Activated CD8-positive, alpha-beta memory T cell treated with anti-CD3 and anti-CD28 coated beads for 36 hours (primary cell): Measurements from ENCODE around the gene SPPL2A. TPM values are rescaled to one million over a fixed set of nuclear protein-coding genes. Genes with fewer than 3 reads are reported as not detected.

Source experiments
- CTCF ChIA-PET: fragments of 350-600 bp; sonication (Branson Sonifier 250); formaldehyde crosslinking; loops from one replicate; lab custom pipeline; 2021; ENCODE audit warnings: antibody characterized with exemption; lab: Charles Lee
- POLR2A ChIA-PET: fragments of 350-600 bp; sonication (Branson Sonifier 250); formaldehyde crosslinking; loops from one replicate; lab custom pipeline; 2021; ENCODE audit warnings: antibody characterized with exemption; lab: Charles Lee
- total RNA-seq, 2 experiments: library from RNA; stranded (reverse); gene quantifications; one replicate each; pipeline ENCODE4 v1.2.3, GENCODE V29; 2021

SPPL2A gene
- total RNA-seq, 2 experiments from 2014 or later = 95.0 to 101 TPM

DNA sequence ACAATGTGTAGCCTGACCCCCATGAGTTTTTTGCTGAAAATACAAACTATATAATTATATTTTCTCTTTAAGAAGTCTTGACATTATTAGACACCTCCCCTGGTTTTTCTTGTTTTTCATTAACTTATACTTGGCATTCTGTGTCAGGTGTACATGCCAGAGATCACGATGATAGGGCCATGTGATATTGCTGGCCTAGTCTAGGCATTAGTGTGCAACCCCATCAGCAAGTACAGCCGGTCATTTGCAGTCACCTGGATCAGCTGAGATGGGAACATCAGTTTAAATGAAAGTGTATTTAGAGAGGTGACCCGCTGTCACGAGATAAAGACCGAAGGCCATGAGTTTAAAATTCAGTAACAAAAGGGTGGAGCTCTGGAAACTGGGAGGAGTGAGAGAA is 12.6 kb upstream of the SPPL2A start:
- CTCF ChIA-PET = no interaction called here

DNA sequence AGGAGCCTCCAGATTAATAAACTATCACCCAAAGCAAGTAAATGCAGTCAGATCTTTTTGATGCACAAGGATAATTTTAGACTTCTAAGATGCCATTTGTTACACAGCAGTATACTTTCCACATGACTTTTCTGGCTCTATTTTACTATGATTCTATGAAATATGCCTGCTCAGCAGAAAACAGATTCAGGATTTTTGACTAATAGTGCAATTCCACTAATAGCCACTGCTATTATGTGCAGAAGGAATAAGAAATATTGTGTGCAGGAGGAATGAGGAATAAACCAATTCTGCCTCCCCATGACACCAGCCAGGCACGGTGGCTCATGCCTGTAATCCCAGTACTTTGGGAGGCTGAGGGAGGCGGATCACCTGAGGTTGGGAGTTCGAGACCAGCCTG is 11.5 kb upstream of the SPPL2A start:
- ChIA-PET POLR2A (no interaction called here), CTCF (no interaction called here)

More for the DNA sequence above, 12.6 kb upstream of the SPPL2A start:
- POLR2A ChIA-PET = no interaction called here

DNA sequence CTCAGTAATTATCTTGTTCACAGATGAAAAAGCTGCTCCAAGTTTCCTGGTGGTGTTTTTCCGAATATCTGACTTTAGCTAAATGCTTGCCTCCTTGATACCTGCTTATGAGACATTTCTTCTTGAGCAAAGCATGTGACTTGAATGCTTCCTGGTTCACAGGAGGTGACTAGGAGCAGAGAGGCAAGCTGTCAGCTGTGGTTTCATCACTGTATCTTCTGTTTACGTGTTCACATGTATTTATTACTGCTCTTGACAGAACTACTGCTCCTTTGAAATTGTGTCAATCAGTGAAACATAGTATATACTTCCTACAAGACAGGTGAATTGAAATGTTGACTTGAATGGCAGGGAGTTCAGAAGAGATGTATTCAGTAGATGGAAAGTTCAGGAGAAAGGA is 8.9 kb upstream of the SPPL2A start:
- CTCF ChIA-PET = interaction anchor here (1.0 kb wide), 1 partner anchor 102 kb away, joined by 4 read pairs; no protein-coding TSS in a partner anchor
- POLR2A ChIA-PET = interaction anchor here (0.6 kb wide), 1 partner anchor 12 kb away, joined by 4 read pairs; no protein-coding TSS in a partner anchor

DNA sequence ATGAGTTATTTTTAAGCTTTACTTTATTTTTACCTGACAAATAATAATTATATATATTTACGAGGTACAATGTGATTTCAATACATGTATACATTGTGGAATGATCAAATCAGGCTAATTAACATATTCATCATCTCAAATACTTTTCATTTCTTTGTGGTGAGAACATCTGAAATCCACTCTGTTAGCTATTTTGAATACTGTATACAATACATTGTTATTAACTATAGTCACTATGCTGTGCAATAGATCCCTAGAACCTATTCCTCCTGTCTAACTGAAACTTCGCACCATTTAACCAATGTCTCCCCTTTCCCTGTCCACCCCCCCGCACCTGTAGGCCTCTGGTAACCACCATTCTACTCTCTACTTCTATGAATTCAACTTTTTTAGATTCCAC is 7.9 kb upstream of the SPPL2A start:
- CTCF ChIA-PET = no interaction called here
- POLR2A ChIA-PET = no interaction called here

DNA sequence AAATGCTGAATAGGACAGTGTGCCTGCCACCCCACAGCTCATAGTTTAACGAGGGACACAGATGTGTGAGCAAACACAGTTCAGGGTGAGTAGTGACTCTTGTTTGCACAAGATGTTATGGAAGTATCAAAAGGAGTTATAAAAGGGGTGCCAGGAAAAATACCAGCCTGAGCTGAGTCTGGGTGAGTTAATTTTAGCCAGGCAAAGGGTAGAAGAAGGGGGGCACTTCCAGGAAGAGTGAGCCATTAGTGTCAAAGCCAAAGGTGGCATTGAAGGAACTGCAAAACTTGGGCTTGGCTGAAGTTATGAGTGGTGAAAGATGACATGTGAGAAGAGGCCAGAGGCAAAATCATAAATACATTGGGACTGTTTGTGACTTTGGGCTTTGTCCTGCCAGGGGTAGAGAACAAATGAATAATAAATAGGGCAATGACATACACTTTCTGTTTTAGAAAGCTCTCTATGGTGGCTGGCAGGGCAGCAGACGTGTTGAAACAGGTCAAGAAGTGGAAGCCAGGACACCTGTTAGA is 1.9 kb upstream of the SPPL2A start:
- POLR2A ChIA-PET = no interaction called here
- CTCF ChIA-PET = no interaction called here

DNA sequence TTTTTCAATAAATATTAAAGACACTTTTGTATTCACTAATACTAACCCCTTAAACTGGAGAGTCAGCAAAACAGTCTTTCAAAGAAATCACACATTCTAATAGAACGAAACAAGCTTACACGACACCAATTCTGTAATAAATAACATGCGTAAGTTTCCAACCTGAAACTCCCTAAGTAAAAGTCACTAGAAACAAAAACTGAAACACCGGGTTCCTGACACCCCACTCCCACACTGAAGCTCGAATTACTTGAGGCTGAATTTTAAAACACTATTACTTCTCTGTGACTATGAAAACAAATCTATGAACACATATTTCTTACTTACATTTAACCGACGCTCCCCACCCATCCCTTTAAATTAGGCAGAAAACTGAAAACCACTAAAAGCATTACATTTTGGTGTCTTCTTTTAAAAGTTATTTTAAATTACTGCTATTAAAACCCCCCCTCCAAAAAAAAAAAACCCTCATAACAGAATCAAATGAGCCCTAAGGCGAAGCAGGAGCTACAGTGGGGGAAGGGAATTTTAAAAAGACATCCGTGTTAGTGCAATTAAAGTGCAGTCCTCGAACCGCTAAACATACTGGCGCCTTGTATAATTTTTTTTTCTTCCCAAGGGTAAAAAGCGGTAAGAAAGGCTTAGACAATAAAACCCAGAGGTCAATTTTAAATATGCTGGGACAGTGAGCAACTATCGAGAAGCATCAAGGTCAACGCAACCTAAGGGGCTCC is 878 bp downstream of the SPPL2A start:
- CTCF ChIA-PET = interaction anchor here (0.7 kb wide), 1 partner anchor 69 kb away, joined by 3 read pairs; no protein-coding TSS in a partner anchor
- POLR2A ChIA-PET = interaction anchor here (0.7 to 1.5 kb wide), 7 partner anchors 112 to 410 kb away, joined by 3 to 7 read pairs (median 5); partner anchors contain the start of gene GABPB1

DNA sequence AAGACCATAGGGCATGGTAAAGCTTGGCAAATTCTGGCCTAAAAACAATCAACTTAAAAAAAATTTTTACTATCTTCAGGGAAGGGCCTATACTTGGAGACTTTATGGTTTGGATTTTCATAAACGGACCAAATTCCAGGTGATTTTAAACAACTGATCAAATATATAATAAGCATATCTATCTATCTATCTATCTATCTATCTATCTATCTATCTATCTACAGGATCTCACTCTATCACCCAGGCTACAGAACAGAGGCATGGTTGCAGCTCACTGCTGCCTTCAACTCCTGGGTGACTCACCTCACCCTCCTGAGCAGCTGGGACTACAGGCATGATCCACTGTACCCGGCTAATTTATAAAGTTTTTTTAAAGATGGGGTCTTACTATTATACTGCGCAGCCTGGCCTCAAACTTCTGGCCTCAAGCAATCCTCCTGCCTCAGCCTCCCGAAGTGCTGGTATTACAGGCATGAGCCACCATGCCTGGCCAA is 6.7 kb downstream of the SPPL2A start:
- POLR2A ChIA-PET = no interaction called here
- CTCF ChIA-PET = interaction anchor here (0.7 to 1.5 kb wide), 2 partner anchors 53 to 123 kb away, joined by 3 read pairs; no protein-coding TSS in a partner anchor

DNA sequence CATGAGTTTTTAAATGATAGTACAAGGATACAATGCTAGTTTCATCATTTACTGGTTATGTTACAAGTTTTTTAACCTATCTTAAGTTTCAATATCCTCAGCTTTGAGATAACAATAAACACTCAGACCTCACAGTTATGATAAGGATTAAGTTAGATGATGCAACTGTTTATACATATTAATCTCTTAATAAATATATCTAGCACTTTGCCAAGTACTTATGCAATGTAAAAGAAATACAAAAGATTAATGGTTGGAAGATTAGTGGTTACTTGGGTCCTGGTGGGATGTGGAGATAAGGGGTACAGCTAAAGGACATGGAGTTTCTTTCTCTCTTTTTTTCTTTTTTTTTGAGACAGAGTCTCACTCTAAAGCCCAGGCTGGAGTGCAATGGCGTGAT is 12.0 kb downstream of the SPPL2A start:
- POLR2A ChIA-PET = no interaction called here
- CTCF ChIA-PET = no interaction called here

DNA sequence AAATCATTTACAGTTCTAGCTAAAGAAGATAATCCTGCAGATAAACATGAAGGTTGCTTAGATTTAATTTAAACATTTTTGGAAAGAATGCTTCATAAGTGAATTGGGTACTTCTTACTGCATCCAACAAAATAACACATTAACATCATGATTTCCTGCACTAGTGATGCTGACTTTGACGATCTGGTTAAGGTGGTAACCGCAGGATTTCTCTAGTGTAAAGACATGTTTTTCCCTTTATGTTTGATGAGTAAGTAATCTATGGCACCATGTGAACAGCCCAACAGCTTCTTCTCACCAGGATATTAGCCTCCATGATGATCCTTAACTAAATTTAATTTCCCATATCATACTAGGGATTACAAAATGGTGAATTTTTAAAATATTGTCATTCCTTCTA is 14.1 kb downstream of the SPPL2A start:
- CTCF ChIA-PET = no interaction called here
- POLR2A ChIA-PET = no interaction called here

DNA sequence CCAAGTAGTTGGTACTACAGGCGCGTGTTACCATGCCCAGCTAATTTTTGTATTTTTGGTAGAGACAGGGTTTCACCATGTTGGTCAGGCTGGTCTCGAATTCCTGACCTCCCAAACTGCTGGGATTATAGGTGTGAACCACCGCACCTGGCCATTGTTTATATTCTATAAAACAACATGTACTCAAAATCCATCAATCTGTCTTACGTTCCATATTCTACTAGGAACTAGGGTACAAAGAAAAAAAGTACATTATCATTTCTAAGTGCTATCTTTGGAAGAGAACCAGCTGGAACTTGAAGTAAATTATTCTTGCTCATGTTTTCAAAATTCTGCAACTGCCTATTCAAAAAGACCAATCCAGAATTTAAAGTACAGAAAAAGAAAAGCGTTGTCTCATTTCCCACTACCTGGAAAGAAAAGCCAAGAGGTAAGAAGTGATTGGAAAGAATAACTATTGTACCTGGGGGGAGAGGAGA is 15.2 kb downstream of the SPPL2A start:
- CTCF ChIA-PET = interaction anchor here (0.6 to 1.4 kb wide), 2 partner anchors 20 to 75 kb away, joined by 3 read pairs; no protein-coding TSS in a partner anchor
- POLR2A ChIA-PET = no interaction called here

DNA sequence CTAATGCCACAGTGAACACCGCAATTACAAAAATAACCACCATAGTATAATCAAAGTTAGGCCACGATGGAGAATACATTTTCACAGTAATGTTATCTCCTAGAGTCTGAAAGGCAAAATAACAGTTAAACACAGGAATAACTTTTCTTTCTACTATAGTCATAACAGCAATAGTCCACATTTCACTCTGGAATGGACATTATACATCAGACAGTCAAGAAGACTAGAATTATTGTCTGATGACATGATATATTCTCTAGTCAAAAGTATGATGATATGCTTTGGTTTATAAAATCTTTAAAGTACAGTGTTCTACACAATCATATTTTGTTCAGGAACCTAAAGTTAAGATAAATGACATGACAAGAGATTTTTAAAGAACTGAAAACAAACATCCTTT is 18.0 kb downstream of the SPPL2A start:
- ChIA-PET CTCF (no interaction called here), POLR2A (no interaction called here)

DNA sequence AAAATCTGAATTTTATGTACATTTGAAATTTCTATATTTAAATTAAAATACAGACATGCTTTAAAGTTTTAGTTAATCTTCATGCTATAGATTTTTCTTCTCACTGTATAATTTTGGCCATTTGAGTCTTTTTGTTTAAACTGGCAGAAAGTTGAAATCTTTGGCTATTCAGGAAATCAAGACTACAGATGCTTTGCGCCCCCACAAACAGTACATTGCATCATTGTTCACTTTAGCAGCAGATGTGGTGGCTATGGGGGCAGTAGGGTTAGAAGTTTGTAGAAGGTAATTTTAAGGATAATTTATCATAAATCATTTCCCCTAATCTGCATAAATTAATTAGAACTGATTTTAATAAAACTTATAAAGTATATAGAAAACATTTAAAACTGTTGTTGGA is 20.9 kb downstream of the SPPL2A start:
- POLR2A ChIA-PET = no interaction called here
- CTCF ChIA-PET = no interaction called here

DNA sequence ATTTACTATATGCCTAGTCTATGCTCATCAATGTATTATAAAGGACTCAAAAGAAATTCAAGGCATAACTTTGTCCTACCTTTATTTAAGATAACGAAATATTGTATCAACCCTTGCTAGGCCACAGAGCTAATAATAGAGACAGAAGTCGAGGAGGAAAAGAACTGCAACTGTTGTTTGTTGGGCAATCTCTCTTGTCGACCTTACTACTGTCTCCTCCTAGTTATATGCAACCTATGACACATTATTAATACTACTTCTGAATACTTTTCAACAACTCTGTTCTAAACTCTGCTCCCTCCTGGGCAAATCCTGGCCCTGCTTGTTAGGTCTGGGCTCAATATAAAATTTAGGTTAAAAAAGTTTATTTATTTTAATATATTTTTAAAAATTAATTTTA is 24.6 kb downstream of the SPPL2A start:
- ChIA-PET POLR2A (no interaction called here), CTCF (no interaction called here)

DNA sequence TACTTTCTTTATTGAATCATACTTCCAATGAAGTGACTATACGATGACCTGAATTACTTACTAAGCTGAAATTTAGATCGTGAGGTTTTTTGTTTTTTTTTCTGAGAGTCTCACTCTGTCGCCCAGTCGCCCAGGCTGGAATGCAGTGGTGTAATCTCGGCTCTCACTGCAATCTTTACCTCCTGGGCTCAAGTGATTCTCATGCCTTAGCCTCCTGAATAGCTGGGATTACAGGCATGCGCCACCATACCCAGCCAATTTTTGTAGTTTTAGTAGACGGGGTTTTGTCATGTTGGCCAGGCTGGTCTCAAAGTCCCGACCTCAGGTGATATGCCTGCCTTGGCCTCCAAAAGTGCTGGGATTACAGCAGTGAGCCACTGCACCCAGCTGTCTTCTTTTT is 28.7 kb downstream of the SPPL2A start:
- ChIA-PET CTCF (no interaction called here), POLR2A (interaction anchor here (0.6 kb wide), 1 partner anchor 173 kb away, joined by 3 read pairs; no protein-coding TSS in a partner anchor)

DNA sequence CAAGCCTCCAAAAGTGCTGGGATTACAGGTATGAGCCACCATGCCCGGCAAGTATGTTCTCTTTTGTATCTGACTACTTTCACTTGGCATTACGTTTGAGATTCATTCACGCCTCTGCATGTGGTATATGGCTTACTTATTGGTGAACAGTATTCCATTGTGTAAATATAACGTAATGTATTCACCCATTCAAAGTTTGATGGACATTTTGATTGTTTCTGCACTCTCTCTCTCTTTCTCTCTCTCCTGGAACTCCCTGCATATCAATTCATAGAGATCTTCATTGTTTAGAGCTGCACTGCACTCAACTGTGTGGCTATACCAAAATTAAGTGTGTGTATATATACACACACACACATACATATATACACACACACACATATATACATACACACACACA is 30.4 kb downstream of the SPPL2A start:
- ChIA-PET POLR2A (no interaction called here), CTCF (no interaction called here)

DNA sequence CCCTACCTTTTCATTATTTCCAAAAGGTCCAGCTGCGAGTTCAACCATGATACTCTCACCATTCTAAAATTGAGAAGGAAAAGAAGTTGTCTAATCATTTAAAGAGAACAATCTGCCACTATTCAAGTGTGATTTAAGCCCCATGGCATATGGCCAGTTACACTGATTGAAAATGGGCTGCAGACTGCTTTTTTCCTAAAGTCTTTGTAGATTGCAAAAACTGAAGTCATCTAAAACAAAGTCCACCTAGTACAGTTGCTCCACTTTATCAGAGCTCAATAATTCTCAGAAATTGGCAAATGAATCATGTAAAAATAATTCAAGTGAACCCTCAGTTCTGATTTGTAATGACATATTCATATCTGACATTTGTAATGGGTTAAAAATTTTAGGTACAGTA is 39.2 kb downstream of the SPPL2A start:
- POLR2A ChIA-PET = interaction anchor here (0.7 kb wide), 1 partner anchor 20 kb away, joined by 4 read pairs; no protein-coding TSS in a partner anchor
- CTCF ChIA-PET = no interaction called here

DNA sequence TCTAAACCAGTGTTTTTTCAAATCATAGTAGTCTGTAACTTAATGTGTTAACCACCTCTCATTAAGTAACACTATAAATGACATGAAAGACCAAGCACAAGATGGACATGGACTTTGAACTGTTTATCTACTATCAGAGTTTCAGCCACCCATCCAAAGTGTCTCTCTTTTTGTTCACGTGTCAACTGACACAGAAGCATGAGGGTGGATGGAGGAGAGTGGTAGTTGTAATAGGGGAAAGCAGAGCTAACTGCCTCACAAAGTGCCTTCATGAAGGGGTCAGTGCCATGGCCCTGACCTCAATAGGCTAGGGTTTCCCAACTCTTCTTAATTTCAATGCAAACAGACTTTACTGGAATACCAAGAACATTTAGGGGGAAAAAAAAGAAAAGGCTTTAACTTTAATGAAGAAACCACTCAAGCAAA is 46.8 kb downstream of the SPPL2A start:
- ChIA-PET CTCF (no interaction called here), POLR2A (no interaction called here)

DNA sequence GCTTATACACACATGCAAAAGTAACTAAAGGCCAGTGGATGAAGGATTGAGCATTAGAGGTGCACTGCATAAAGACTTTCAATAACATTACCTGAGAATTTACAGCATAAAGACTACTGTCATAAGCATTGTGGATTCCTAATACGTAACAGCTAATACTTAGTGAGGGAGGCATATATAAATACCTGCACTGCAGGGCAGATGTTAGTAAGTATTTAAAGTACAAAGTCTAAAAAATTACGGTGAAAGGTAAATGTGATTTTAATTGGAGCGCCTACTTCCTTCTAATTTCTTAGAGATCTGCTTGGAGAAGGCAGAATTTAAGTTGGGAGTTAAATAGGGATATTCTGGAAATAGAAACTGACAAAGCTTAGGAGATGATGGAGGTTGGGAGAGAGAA is 53.5 kb downstream of the SPPL2A start:
- ChIA-PET CTCF (no interaction called here), POLR2A (no interaction called here)

DNA sequence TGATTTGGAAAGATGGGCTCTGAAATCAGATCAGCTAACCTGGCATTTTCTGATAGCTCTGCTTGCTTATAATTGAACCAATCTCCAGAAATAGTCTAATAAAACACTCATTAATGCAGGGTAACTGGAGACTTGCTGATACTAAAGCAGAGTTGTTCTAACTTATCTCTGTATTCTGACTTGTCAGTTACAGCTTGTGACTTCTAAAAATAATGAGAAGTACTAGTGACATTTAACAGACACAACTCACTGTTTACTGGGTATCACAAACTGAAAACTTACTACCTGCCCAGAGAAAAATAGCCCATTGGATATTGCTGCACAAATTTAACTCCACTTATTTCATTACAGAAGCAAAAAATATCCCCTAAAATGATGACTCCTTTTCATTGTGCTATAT is 54.9 kb downstream of the SPPL2A start:
- ChIA-PET POLR2A (no interaction called here), CTCF (interaction anchor here (0.6 to 0.7 kb wide), 2 partner anchors 9 to 138 kb away, joined by 4 to 5 read pairs; no protein-coding TSS in a partner anchor)

DNA sequence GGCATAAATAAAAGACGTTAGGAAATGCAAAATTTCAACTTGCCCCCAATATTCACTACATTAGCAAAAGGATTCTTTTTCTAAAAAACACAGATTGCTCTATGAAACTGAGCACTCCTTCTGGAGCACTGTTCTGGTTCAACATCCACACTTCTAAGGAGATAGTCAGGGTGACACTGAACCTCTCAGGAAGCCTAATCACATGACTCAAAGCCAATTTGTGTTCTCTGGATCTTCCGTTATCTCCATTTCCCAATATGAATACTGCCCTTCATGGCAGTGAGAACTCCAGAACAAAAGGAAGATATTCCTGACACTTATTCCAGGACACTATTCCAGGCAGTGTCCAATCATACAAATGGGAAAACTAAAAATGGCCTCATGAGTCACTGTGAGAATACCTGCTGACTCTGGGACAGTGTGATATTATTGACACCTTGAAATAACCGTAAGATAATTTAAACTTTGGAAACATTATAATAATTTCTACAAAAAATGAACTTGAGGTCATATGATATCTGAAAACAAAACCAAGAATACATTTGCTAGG is 57.6 kb downstream of the SPPL2A start:
- POLR2A ChIA-PET = no interaction called here
- CTCF ChIA-PET = no interaction called here
